Natural killer cell (primary cell): ENCODE results near the gene CNTNAP4. TPM values are rescaled to one million over a fixed set of nuclear protein-coding genes. Genes with fewer than 3 reads are reported as not detected.

Experiments
- ATAC-seq, 3 donors: fragments of 150-1000 bp in 2 of 3; fragments of 200-7000 bp in 1 of 3; cut with Tn5 transposase; 1 replicate in 1 of 3; 2 replicates in 2 of 3; pipeline ENCODE4 v1.10.0; 2021; ENCODE audit warnings: mild to moderate bottlenecking in 2 of 3, moderate library complexity in 2 of 3
- DNase-seq, 2 donors: peaks; one replicate each; pipeline versions ENCODE4 v3.0.0 to v3.0.0-alpha.2; 2013 to 2021; ENCODE audit warnings: mixed read lengths in 1 of 2
- H3K27ac ChIP-seq: one replicate; pipeline ENCODE4 v1.5.1; 2013; ENCODE audit warnings: mild to moderate bottlenecking, low read length
- H3K27me3 ChIP-seq: one replicate; pipeline ENCODE4 v1.6.1; 2013; ENCODE audit warnings: low read length; ENCODE audit not compliant: control insufficient read depth, insufficient read depth
- H3K36me3 ChIP-seq: one replicate; pipeline ENCODE4 v1.6.1; 2013; ENCODE audit warnings: low read length; ENCODE audit not compliant: control insufficient read depth, insufficient read depth
- H3K4me1 ChIP-seq: one replicate; pipeline ENCODE4 v1.6.1; 2013; ENCODE audit warnings: low read length; ENCODE audit not compliant: control insufficient read depth, insufficient read depth
- H3K4me3 ChIP-seq: one replicate; pipeline ENCODE4 v1.5.1; 2013; ENCODE audit warnings: low read length
- H3K9me3 ChIP-seq: one replicate; pipeline ENCODE4 v1.6.1; 2013; ENCODE audit warnings: low read length; ENCODE audit not compliant: control insufficient read depth, insufficient read depth
- H3K27ac Mint-ChIP-seq, 2 donors: one replicate each; pipeline ENCODE4 v1.8.0; 2022; ENCODE audit warnings: mild to moderate bottlenecking in 2 of 2, mixed read lengths in 2 of 2, moderate library complexity in 1 of 2
- H3K27me3 Mint-ChIP-seq, 2 donors: one replicate each; pipeline ENCODE4 v1.8.0; 2022; ENCODE audit warnings: low read depth in 2 of 2, mixed read lengths in 2 of 2
- H3K36me3 Mint-ChIP-seq: one replicate; pipeline ENCODE4 v1.8.0; 2022; ENCODE audit warnings: mixed read lengths
- H3K4me1 Mint-ChIP-seq, 2 donors: one replicate each; pipeline ENCODE4 v1.8.0; 2022; ENCODE audit warnings: mixed read lengths in 2 of 2
- H3K4me3 Mint-ChIP-seq: one replicate; pipeline ENCODE4 v1.8.0; 2022; ENCODE audit warnings: mild to moderate bottlenecking, moderate library complexity, mixed read lengths
- H3K9me3 Mint-ChIP-seq, 2 donors: one replicate each; pipeline ENCODE4 v1.8.0; 2022; ENCODE audit warnings: mixed read lengths in 2 of 2
- WGBS: methylation state at CpG from one replicate; pipeline ENCODE4 v1.1.7; 2013; ENCODE audit warnings: missing lambda C conversion rate; ENCODE audit not compliant: insufficient coverage; 5-methylcytosine and 5-hydroxymethylcytosine counted together
- intact Hi-C: fragments of 100-400 bp; cut with micrococcal nuclease; formaldehyde crosslinking; loops from one replicate; pipeline ENCODE4 v1.14.2; 2022
- total RNA-seq, 4 donors: library from RNA; stranded (reverse); fragments of 120-200 nt in 1 of 4; gene quantifications; one replicate each; pipeline versions ENCODE4 v1.2.3 to v1.2.4, GENCODE V29; 2013 to 2022
- TF ChIP-seq, protein P1 (sequence below): fragments of 200-600 bp; IDR thresholded peaks from one replicate; pipeline ENCODE4 v1.8.0; 2022; ENCODE audit warnings: antibody characterized with exemption

CNTNAP4 gene
- total RNA-seq, 3 donors from 2014 or later (not counting 1 experiment from before 2014, with no cell fraction given) = not detected

DNA sequence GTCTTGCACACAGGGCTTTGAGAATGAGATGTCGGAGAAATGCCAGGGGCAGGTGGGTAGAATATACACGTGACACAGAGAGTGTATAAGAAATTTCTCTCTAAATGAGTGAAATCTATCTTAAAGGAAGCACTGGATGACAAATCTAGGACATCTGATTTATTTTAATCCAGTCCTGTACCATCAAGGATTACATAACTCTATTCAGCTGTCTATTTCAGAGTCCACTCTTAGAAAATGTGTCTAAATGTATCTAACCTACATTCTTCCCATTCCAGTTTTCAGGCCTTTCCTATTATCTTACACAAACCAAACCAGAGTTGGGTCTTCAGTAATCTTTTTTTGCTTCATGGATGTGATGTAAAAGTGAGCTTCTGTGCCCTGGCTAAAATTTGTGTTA, 181.9 kb downstream of the CNTNAP4 start:
- TF ChIP-seq, protein P1, sequence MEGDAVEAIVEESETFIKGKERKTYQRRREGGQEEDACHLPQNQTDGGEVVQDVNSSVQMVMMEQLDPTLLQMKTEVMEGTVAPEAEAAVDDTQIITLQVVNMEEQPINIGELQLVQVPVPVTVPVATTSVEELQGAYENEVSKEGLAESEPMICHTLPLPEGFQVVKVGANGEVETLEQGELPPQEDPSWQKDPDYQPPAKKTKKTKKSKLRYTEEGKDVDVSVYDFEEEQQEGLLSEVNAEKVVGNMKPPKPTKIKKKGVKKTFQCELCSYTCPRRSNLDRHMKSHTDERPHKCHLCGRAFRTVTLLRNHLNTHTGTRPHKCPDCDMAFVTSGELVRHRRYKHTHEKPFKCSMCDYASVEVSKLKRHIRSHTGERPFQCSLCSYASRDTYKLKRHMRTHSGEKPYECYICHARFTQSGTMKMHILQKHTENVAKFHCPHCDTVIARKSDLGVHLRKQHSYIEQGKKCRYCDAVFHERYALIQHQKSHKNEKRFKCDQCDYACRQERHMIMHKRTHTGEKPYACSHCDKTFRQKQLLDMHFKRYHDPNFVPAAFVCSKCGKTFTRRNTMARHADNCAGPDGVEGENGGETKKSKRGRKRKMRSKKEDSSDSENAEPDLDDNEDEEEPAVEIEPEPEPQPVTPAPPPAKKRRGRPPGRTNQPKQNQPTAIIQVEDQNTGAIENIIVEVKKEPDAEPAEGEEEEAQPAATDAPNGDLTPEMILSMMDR = no peak
- DNase-seq (no peak), ATAC-seq (no peak)
- Histone ChIP-seq H3K9me3 (no peaks in the 10 kb centered on the region), H3K27ac (no peak overlapping the region), H3K4me3 (no peak overlapping the region), H3K27me3 (no peaks in the 10 kb centered on the region), H3K36me3 (no peaks in the 10 kb centered on the region), H3K4me1 (no peaks in the 10 kb centered on the region)
- 79% methylated on average over 2 of the region's 2 CpGs for WGBS
- Mint-ChIP-seq H3K27me3 (no peaks in the 10 kb centered on the region), H3K27ac (no peak overlapping the region), H3K9me3 (peaks cover 6% of the 10 kb centered on the region in 2 donors), H3K36me3 (no peaks in the 10 kb centered on the region), H3K4me3 (no peak overlapping the region), H3K4me1 (no peaks in the 10 kb centered on the region)
- intact Hi-C loops = no loop called here

DNA sequence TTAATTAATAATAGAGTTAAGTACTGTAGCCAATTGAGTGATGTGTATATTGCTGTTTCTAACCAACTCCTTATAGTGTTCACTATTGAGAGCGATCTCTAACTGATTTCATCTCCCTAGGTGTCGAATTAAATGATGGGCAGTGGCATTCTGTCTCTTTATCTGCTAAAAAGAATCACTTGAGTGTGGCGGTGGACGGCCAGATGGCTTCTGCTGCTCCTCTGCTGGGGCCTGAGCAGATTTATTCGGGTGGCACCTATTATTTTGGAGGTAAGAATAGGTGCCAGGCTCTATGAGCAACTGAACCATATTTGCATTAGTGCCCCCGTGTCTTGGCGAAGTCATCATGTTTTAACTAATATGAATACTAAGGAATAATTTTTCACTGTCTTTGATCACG, 184.6 kb downstream of the CNTNAP4 start:
- no peak overlapping the region for H3K27ac ChIP-seq
- no peaks in the 10 kb centered on the region for H3K4me1 ChIP-seq
- Mint-ChIP-seq H3K36me3 (no peaks in the 10 kb centered on the region), H3K27me3 (no peaks in the 10 kb centered on the region), H3K4me3 (no peak overlapping the region), H3K27ac (no peak overlapping the region), H3K4me1 (no peaks in the 10 kb centered on the region), H3K9me3 (peaks cover 0 to 4% of the 10 kb centered on the region in 2 donors)
- no peaks in the 10 kb centered on the region for H3K27me3 ChIP-seq
- 82% methylated on average over 6 of the region's 8 CpGs for WGBS
- DNase-seq = no peak
- no peak overlapping the region for H3K4me3 ChIP-seq
- H3K9me3 ChIP-seq = no peaks in the 10 kb centered on the region
- no peak for ATAC-seq
- TF ChIP-seq, protein P1 = no peak
- intact Hi-C loops = no loop called here
- H3K36me3 ChIP-seq = no peaks in the 10 kb centered on the region

DNA sequence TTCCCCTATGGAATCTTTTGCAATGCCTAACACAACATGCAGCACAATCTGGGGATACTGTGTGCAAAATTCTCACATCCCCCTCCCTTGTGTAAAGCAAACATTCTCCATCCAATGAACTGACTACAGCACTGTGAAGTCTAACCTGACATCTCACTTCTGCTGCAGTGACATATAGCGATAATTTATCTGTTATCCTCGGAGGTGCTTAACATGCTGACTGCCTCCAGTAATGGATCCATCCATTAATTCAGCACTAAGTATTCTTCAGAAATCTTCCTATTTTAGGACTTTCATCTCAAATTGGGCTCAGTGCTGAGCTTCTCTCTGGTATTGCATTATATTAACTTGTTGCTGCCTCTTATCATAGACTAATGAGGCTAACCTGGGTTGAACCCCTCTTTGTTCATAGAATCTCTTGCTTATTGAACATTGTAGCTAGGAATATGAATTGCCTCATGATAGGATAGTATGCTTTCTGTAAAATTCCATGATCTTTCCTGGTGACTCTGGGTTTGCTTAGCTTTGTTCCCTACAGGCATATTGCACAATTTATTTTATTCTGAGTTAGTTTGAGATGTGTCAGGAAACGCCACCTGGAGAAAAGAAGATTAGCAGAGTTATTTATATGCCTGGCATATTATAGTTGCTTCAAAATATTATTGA, 187.9 kb downstream of the CNTNAP4 start:
- TF ChIP-seq, protein P1 = no peak
- intact Hi-C loops = no loop called here
- H3K27me3 Mint-ChIP-seq = no peaks in the 10 kb centered on the region

DNA sequence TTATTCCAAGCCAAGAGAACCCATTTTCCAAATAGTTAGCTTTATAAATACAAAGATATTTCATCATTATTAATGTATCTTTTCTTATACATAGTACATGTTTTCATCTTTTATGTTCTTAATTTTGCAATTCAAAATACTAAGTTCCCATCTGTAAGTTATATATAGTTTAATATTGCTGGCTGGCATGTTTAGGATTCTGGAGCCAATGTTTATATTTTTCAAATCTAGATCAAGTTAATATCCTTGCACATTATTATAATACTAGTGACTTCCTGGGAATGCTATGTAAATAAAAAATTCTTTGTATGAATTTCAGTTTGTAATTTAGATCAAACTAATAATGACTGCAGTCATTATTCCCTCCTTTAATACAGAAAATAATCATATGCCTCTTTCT, 189.7 kb downstream of the CNTNAP4 start:
- H3K4me3 Mint-ChIP-seq = no peak overlapping the region
- Histone ChIP-seq H3K36me3 (no peaks in the 10 kb centered on the region), H3K4me3 (no peak overlapping the region), H3K27me3 (no peaks in the 10 kb centered on the region), H3K9me3 (no peaks in the 10 kb centered on the region), H3K27ac (no peak overlapping the region), H3K4me1 (no peaks in the 10 kb centered on the region)
- no peaks in the 10 kb centered on the region for H3K36me3 Mint-ChIP-seq
- TF ChIP-seq, protein P1 = no peak
- ATAC-seq (no peak), DNase-seq (no peak)
- no peak overlapping the region for H3K27ac Mint-ChIP-seq
- no peaks in the 10 kb centered on the region for H3K4me1 Mint-ChIP-seq
- no peaks in the 10 kb centered on the region for H3K27me3 Mint-ChIP-seq
- peaks cover 3 to 5% of the 10 kb centered on the region in 2 donors for H3K9me3 Mint-ChIP-seq
- intact Hi-C loops = no loop called here

More for the DNA sequence above, 187.9 kb downstream of the CNTNAP4 start:
- Histone ChIP-seq H3K4me1 (no peaks in the 10 kb centered on the region), H3K36me3 (no peaks in the 10 kb centered on the region), H3K9me3 (no peaks in the 10 kb centered on the region), H3K27ac (no peak overlapping the region), H3K27me3 (no peaks in the 10 kb centered on the region), H3K4me3 (no peak overlapping the region)
- Mint-ChIP-seq H3K4me3 (no peak overlapping the region), H3K4me1 (no peaks in the 10 kb centered on the region), H3K9me3 (peaks cover 0 to 2% of the 10 kb centered on the region in 2 donors), H3K36me3 (no peaks in the 10 kb centered on the region), H3K27ac (no peak overlapping the region)
- DNase-seq (no peak), ATAC-seq (no peak)
- WGBS = 96% methylated on average over 2 of the region's 3 CpGs
